ENCODE measurements around the gene LCN6. TPM values are rescaled to one million over a fixed set of nuclear protein-coding genes. Genes with fewer than 3 reads are reported as not detected.

Gene LCN6
- total RNA-seq, 4 donors from 2014 or later, result 1.1 to 2.9 TPM; not detected in 2

- in situ Hi-C loops (cut with MboI; ENCODE audit: low pct_ligation_motif_present in 1 of 4, low pct_unique_long_range_greater_than_20kb in 1 of 4, low sequenced_read_pairs in 3 of 4) (no loop called here), intact Hi-C loops (cut with DNase I; ENCODE audit: low total_unique reads) (no loop called here)
- Histone ChIP-seq H3K4me3 (no peak overlapping the region), H3K27me3 (peaks cover 37% of the 10 kb centered on the region), H3K4me1 (peaks cover 6 to 29% (median 21%) of the 10 kb centered on the region in 4 donors), H3K9me3 (no peaks in the 10 kb centered on the region), H3K36me3 (no peaks in the 10 kb centered on the region), H3K27ac (peak overlapping the region in 1 of 4 donors; percentile 13)
- DNase-seq, result peak; percentile 41
- 24% methylated on average over 38 of the region's 38 CpGs; no CpG with 5 or more reads in 1 of the 2 donors for WGBS, 2 donors (ENCODE audit: low coverage in 1 of 2)
- TF ChIP-seq EP300 (IDR thresholded peaks at IDR 0.05; ENCODE audit: low read depth) (no peak), POLR2AphosphoS5 (IDR thresholded peaks at IDR 0.05) (no peak), POLR2A (IDR thresholded peaks at IDR 0.05) (no peak)
- TF ChIP-seq, protein P1, sequence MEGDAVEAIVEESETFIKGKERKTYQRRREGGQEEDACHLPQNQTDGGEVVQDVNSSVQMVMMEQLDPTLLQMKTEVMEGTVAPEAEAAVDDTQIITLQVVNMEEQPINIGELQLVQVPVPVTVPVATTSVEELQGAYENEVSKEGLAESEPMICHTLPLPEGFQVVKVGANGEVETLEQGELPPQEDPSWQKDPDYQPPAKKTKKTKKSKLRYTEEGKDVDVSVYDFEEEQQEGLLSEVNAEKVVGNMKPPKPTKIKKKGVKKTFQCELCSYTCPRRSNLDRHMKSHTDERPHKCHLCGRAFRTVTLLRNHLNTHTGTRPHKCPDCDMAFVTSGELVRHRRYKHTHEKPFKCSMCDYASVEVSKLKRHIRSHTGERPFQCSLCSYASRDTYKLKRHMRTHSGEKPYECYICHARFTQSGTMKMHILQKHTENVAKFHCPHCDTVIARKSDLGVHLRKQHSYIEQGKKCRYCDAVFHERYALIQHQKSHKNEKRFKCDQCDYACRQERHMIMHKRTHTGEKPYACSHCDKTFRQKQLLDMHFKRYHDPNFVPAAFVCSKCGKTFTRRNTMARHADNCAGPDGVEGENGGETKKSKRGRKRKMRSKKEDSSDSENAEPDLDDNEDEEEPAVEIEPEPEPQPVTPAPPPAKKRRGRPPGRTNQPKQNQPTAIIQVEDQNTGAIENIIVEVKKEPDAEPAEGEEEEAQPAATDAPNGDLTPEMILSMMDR (IDR thresholded peaks at IDR 0.05), result no peak
These were observed 47.2 kb downstream of the LCN6 start for GRCh38 chr9:136700959-136701667.

GRCh38 chr9:136700304-136700703 lies 48.0 kb downstream of the LCN6 start:
- DNase-seq, result no peak
- peaks cover 36% of the 10 kb centered on the region for H3K27me3 ChIP-seq
- H3K4me3 ChIP-seq, result no peak overlapping the region
- no peaks in the 10 kb centered on the region for H3K36me3 ChIP-seq
- TF ChIP-seq POLR2AphosphoS5 (IDR thresholded peaks at IDR 0.05), result peak; percentile 56 to 80 (median 66)
- TF ChIP-seq, protein P1 (IDR thresholded peaks at IDR 0.05), result no peak
- WGBS, 2 donors (ENCODE audit: low coverage in 1 of 2), result 33 to 67% methylated on average over 2 to 13 of the region's 13 CpGs
- intact Hi-C loops (cut with DNase I; ENCODE audit: low total_unique reads), result no loop called here
- H3K27ac ChIP-seq, result no peak overlapping the region
- no peaks in the 10 kb centered on the region for H3K9me3 ChIP-seq
- H3K4me1 ChIP-seq, result peaks cover 6 to 37% (median 28%) of the 10 kb centered on the region in 4 donors
- in situ Hi-C loops (cut with MboI; ENCODE audit: low pct_ligation_motif_present in 1 of 4, low pct_unique_long_range_greater_than_20kb in 1 of 4, low sequenced_read_pairs in 3 of 4), result no loop called here

GRCh38 chr9:136698635-136699246 lies 49.6 kb downstream of the LCN6 start:
- no peak overlapping the region for H3K27ac ChIP-seq
- H3K4me3 ChIP-seq, result no peak overlapping the region
- intact Hi-C loops (cut with DNase I; ENCODE audit: low total_unique reads) (no loop called here), in situ Hi-C loops (cut with MboI; ENCODE audit: low pct_ligation_motif_present in 1 of 4, low pct_unique_long_range_greater_than_20kb in 1 of 4, low sequenced_read_pairs in 3 of 4) (no loop called here)
- no peak for DNase-seq
- peaks cover 20 to 51% (median 41%) of the 10 kb centered on the region in 4 donors for H3K4me1 ChIP-seq
- H3K9me3 ChIP-seq, result no peaks in the 10 kb centered on the region
- 85% methylated on average over 11 of the region's 11 CpGs; no CpG with 5 or more reads in 1 of the 2 donors for WGBS, 2 donors (ENCODE audit: low coverage in 1 of 2)
- TF ChIP-seq, protein P1 (IDR thresholded peaks at IDR 0.05), result no peak
- TF ChIP-seq EP300 (IDR thresholded peaks at IDR 0.05; ENCODE audit: low read depth), result no peak
- TF ChIP-seq POLR2AphosphoS5 (IDR thresholded peaks at IDR 0.05), result no peak
- TF ChIP-seq POLR2A (IDR thresholded peaks at IDR 0.05), result no peak
- no peaks in the 10 kb centered on the region for H3K36me3 ChIP-seq
- H3K27me3 ChIP-seq, result peaks cover 34% of the 10 kb centered on the region

- H3K27me3 ChIP-seq, result peaks cover 34% of the 10 kb centered on the region
- H3K4me3 ChIP-seq, result no peak overlapping the region
- TF ChIP-seq POLR2A (IDR thresholded peaks at IDR 0.05), result no peak
- no peak for TF ChIP-seq EP300 (IDR thresholded peaks at IDR 0.05; ENCODE audit: low read depth)
- TF ChIP-seq, protein P1 (IDR thresholded peaks at IDR 0.05), result no peak
- no peak for TF ChIP-seq POLR2AphosphoS5 (IDR thresholded peaks at IDR 0.05)
- H3K9me3 ChIP-seq, result no peaks in the 10 kb centered on the region
- in situ Hi-C loops (cut with MboI; ENCODE audit: low pct_ligation_motif_present in 1 of 4, low pct_unique_long_range_greater_than_20kb in 1 of 4, low sequenced_read_pairs in 3 of 4), result no loop called here
- H3K27ac ChIP-seq, result no peak overlapping the region
- no peak for DNase-seq
- WGBS, 2 donors (ENCODE audit: low coverage in 1 of 2), result 27 to 37% methylated on average over 5 to 18 of the region's 20 CpGs
- peaks cover 24 to 58% (median 48%) of the 10 kb centered on the region in 4 donors for H3K4me1 ChIP-seq
- intact Hi-C loops (cut with DNase I; ENCODE audit: low total_unique reads), result no loop called here
- H3K36me3 ChIP-seq, result no peaks in the 10 kb centered on the region
These were observed 50.4 kb downstream of the LCN6 start for GRCh38 chr9:136697821-136698526.

Data from transverse colon (tissue), 4 donors.